ENCODE results near the gene CNR2. TPM values are rescaled to one million over a fixed set of nuclear protein-coding genes. Genes with fewer than 3 reads are reported as not detected.

Gene CNR2
- total RNA-seq, 2 donors from 2014 or later: not detected

- H3K4me3 ChIP-seq: no peak overlapping the region
Observed at GRCh38 chr1:23897083-23897482, 16.1 kb downstream of the CNR2 start.

GRCh38 chr1:23896491-23896890 lies 16.7 kb downstream of the CNR2 start:
- ATAC-seq: no peak
- intact Hi-C loops (cut with DNase I): no loop called here
- Histone ChIP-seq H3K27ac (no peak overlapping the region), H3K9me3 (no peaks in the 10 kb centered on the region), H3K4me3 (no peak overlapping the region), H3K27me3 (no peaks in the 10 kb centered on the region), H3K4me1 (no peaks in the 10 kb centered on the region), H3K36me3 (replicated peaks in 1 of 2; ENCODE audit: insufficient read depth in 1 of 2, low read depth in 2 of 2) (no peaks in the 10 kb centered on the region)
- DNase-seq: no peak
- TF ChIP-seq POLR2A (IDR thresholded peaks at IDR 0.05) (no peak), CTCF (IDR thresholded peaks at IDR 0.05) (no peak)
- 28 to 36% methylated on average over 3 of the region's 3 CpGs for WGBS, 2 donors

More at GRCh38 chr1:23897083-23897482, 16.1 kb downstream of the CNR2 start:
- no peaks in the 10 kb centered on the region for H3K4me1 ChIP-seq
- TF ChIP-seq CTCF (IDR thresholded peaks at IDR 0.05) (no peak), POLR2A (IDR thresholded peaks at IDR 0.05) (no peak)
- WGBS, 2 donors: 60 to 64% methylated on average over 6 of the region's 6 CpGs
- ATAC-seq: no peak
- intact Hi-C loops (cut with DNase I): no loop called here
- H3K27ac ChIP-seq: no peak overlapping the region
- H3K36me3 ChIP-seq (replicated peaks in 1 of 2; ENCODE audit: insufficient read depth in 1 of 2, low read depth in 2 of 2): no peaks in the 10 kb centered on the region
- H3K9me3 ChIP-seq: no peaks in the 10 kb centered on the region
- DNase-seq: peak in 1 of 4 donors; percentile 20
- no peaks in the 10 kb centered on the region for H3K27me3 ChIP-seq

GRCh38 chr1:23895993-23896392 lies 17.2 kb downstream of the CNR2 start:
- Histone ChIP-seq H3K4me1 (no peaks in the 10 kb centered on the region), H3K27me3 (no peaks in the 10 kb centered on the region), H3K27ac (no peak overlapping the region), H3K36me3 (replicated peaks in 1 of 2; ENCODE audit: insufficient read depth in 1 of 2, low read depth in 2 of 2) (no peaks in the 10 kb centered on the region), H3K4me3 (no peak overlapping the region), H3K9me3 (no peaks in the 10 kb centered on the region)
- intact Hi-C loops (cut with DNase I): no loop called here
- TF ChIP-seq CTCF (IDR thresholded peaks at IDR 0.05): no peak
- TF ChIP-seq POLR2A (IDR thresholded peaks at IDR 0.05): no peak
- ATAC-seq (no peak), DNase-seq (no peak)
- 60 to 64% methylated on average over 4 of the region's 4 CpGs for WGBS, 2 donors

GRCh38 chr1:23895082-23895481 lies 18.1 kb downstream of the CNR2 start:
- Histone ChIP-seq H3K4me3 (no peak overlapping the region), H3K27me3 (no peaks in the 10 kb centered on the region), H3K4me1 (no peaks in the 10 kb centered on the region), H3K36me3 (replicated peaks in 1 of 2; ENCODE audit: insufficient read depth in 1 of 2, low read depth in 2 of 2) (no peaks in the 10 kb centered on the region), H3K27ac (no peak overlapping the region), H3K9me3 (no peaks in the 10 kb centered on the region)
- 77 to 84% methylated on average over 5 of the region's 5 CpGs for WGBS, 2 donors
- no peak for DNase-seq
- ATAC-seq: no peak
- intact Hi-C loops (cut with DNase I): no loop called here
- TF ChIP-seq POLR2A (IDR thresholded peaks at IDR 0.05) (no peak), CTCF (IDR thresholded peaks at IDR 0.05) (no peak)

- no peaks in the 10 kb centered on the region for H3K36me3 ChIP-seq (replicated peaks in 1 of 2; ENCODE audit: insufficient read depth in 1 of 2, low read depth in 2 of 2)
- no peaks in the 10 kb centered on the region for H3K27me3 ChIP-seq
- DNase-seq: no peak
- no peaks in the 10 kb centered on the region for H3K4me1 ChIP-seq
- 76 to 89% methylated on average over 5 of the region's 5 CpGs for WGBS, 2 donors
- intact Hi-C loops (cut with DNase I): no loop called here
- H3K4me3 ChIP-seq: no peak overlapping the region
- H3K9me3 ChIP-seq: no peaks in the 10 kb centered on the region
- TF ChIP-seq POLR2A (IDR thresholded peaks at IDR 0.05) (no peak), CTCF (IDR thresholded peaks at IDR 0.05) (no peak)
- H3K27ac ChIP-seq: no peak overlapping the region
- ATAC-seq: no peak
Observed at GRCh38 chr1:23889074-23889473, 24.1 kb downstream of the CNR2 start.

Data from body of pancreas (tissue), 4 donors.